HUES6 (cell line): ENCODE results near the gene ARF3.
"Not testable (repeated sequence)": the region's sequence is repeated elsewhere in the genome, so short reads cannot be mapped to it uniquely, and the experiment has no call there.

Source experiments
- H3K27ac ChIP-seq: 2 replicates; pipeline ENCODE4 v1.7.0; 2013; ENCODE audit warnings: low read depth, mild to moderate bottlenecking, low read length, inconsistent platforms
- H3K27me3 ChIP-seq: 2 replicates; pipeline ENCODE4 v1.6.1; 2013; ENCODE audit warnings: low read length; ENCODE audit not compliant: control insufficient read depth, insufficient read depth
- H3K36me3 ChIP-seq: 2 replicates; pipeline ENCODE4 v1.6.1; 2013; ENCODE audit warnings: low read length; ENCODE audit not compliant: control insufficient read depth, insufficient read depth
- H3K4me1 ChIP-seq: 2 replicates; pipeline ENCODE4 v1.6.1; 2013; ENCODE audit warnings: low read length; ENCODE audit not compliant: control insufficient read depth, insufficient read depth
- H3K4me3 ChIP-seq: 2 replicates; pipeline ENCODE4 v1.5.1; 2013; ENCODE audit warnings: low read depth, low read length
- H3K9ac ChIP-seq: one replicate; pipeline ENCODE4 v1.6.1; 2013; ENCODE audit warnings: mild to moderate bottlenecking, low read length
- H3K9me3 ChIP-seq: 2 replicates; pipeline ENCODE4 v1.6.1; 2013; ENCODE audit warnings: low read depth, low read length; ENCODE audit not compliant: control insufficient read depth, insufficient read depth

ARF3 gene

DNA sequence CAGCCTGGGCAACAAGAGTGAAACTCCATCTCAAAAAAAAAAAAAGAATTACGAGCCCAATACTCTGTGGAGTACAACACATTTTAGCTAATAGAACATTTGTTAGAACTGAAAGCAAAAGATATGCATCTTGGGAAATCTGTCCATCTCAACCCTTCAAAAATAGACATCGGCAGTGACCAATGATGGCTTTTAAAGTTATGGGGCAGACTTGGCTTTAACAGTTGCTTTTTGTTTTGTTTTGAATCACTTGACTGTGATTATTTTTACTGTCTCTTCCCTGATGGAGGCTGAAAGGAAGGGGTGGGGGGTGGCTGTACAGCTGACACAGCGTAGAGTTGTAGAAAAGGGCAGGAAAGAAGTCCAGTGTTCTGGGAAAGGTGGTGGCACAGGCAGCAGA is 34.2 kb downstream of the ARF3 start:
- no peak overlapping the region for H3K27ac ChIP-seq
- no peaks in the 10 kb centered on the region for H3K27me3 ChIP-seq
- no peak overlapping the region for H3K4me3 ChIP-seq
- no peak overlapping the region for H3K9ac ChIP-seq
- H3K9me3 ChIP-seq = no peaks in the 10 kb centered on the region
- peaks cover 50% of the 10 kb centered on the region for H3K36me3 ChIP-seq
- H3K4me1 ChIP-seq = no peaks in the 10 kb centered on the region; the same call in 1 of the 2 replicates

DNA sequence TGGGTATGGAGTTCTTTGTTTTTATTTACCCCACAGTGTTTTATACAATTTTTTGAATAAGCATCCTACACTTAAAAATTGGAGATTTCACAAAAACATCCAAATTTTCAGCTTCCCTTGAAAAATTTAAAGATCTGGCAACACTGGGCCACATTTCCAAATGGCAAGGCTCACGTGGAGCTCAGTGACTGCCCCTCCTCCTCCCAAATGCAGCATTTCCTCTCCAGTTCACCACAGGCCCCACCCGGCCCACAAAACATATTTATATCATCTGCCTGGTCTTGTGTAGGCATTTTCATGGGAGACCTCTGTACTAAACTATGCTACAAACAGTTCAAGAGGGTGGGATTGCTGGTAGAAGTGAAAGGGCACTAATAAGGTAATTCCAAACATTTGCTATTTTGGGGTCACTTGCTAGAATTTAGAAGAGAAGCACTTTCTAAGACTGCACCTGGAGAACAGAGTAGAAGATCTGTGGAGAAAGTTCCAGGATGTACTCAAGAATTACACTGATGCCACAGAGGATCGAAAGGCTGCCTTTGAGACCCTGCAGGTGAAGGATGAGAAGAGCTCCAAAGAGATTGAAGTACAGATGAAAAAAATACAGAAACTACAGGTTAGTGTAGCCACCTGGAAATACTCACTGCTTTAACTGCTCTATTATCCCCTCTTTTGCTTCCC is 39.3 kb downstream of the ARF3 start:
- H3K27me3 ChIP-seq = no peaks in the 10 kb centered on the region
- H3K36me3 ChIP-seq = peaks cover 27% of the 10 kb centered on the region
- H3K9me3 ChIP-seq = peaks cover 5% of the 10 kb centered on the region
- no peak overlapping the region for H3K27ac ChIP-seq
- H3K4me1 ChIP-seq = no peaks in the 10 kb centered on the region
- H3K9ac ChIP-seq = no peak overlapping the region
- H3K4me3 ChIP-seq = no peak overlapping the region

- Histone ChIP-seq H3K9me3 (no peaks in the 10 kb centered on the region), H3K36me3 (no peaks in the 10 kb centered on the region), H3K27ac (no peak overlapping the region), H3K4me1 (no peaks in the 10 kb centered on the region), H3K9ac (no peak overlapping the region), H3K4me3 (no peak overlapping the region), H3K27me3 (no peaks in the 10 kb centered on the region)
Measured at GRCh38 chr12:48910196-48910595, 47.1 kb downstream of the ARF3 start.

GRCh38 chr12:48909698-48910097 is 47.6 kb downstream of the ARF3 start:
- not testable (repeated sequence) for H3K9ac ChIP-seq, H3K4me1 ChIP-seq, H3K27me3 ChIP-seq, H3K36me3 ChIP-seq, H3K9me3 ChIP-seq, H3K27ac ChIP-seq, H3K4me3 ChIP-seq

DNA sequence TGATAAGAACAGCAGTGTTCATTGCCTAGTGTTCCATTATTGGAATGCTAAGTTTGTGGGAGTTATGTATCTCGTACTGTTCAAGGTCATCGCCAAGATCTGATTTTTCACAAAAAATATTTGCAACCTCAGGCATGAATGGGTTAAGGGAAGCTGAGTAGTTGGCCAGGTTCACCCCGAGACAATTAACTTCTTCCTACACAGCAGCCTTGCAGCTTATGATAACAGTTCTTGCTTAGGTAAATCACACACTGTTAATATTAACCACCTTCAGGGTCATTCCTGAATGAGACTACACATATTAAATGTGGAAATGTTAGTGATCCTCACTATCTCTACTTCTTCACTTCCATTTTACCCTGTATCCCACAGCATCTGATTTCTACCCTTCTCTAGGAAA is 50.0 kb downstream of the ARF3 start:
- Histone ChIP-seq H3K9me3 (no peaks in the 10 kb centered on the region), H3K4me1 (no peaks in the 10 kb centered on the region), H3K4me3 (no peak overlapping the region), H3K27me3 (no peaks in the 10 kb centered on the region), H3K27ac (no peak overlapping the region), H3K9ac (no peak overlapping the region), H3K36me3 (no peaks in the 10 kb centered on the region)

- no peaks in the 10 kb centered on the region for H3K36me3 ChIP-seq
- H3K9me3 ChIP-seq = no peaks in the 10 kb centered on the region
- peak overlapping the region; percentile 57 for H3K4me3 ChIP-seq
- H3K4me1 ChIP-seq = no peaks in the 10 kb centered on the region
- H3K27ac ChIP-seq = no peak overlapping the region
- no peaks in the 10 kb centered on the region for H3K27me3 ChIP-seq
- no peak overlapping the region for H3K9ac ChIP-seq
Measured at GRCh38 chr12:48903982-48904411, 53.3 kb downstream of the ARF3 start.

GRCh38 chr12:48903363-48903981 is 53.8 kb downstream of the ARF3 start:
- H3K4me3 ChIP-seq = no peak overlapping the region
- no peak overlapping the region for H3K27ac ChIP-seq
- no peaks in the 10 kb centered on the region for H3K4me1 ChIP-seq
- no peaks in the 10 kb centered on the region for H3K9me3 ChIP-seq
- no peak overlapping the region for H3K9ac ChIP-seq
- H3K27me3 ChIP-seq = no peaks in the 10 kb centered on the region
- no peaks in the 10 kb centered on the region for H3K36me3 ChIP-seq

DNA sequence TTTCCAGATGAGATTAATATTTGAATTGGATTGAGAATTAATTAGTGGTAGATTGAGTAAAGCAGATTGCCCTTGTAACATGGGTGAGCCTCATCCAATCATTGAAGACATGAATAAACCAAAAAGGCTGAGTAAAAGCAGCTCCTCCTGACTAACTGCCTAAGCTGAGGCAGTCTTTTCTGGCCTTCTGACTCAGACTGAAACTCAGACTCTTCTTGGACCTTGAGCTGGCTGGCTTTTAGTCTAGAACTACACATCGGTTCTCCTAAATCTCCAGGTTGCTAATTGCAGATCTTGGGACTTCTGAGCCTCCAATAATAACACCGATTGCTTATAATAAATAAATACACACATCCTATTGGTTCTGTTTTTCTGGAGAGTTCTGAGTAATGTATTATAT is 56.0 kb downstream of the ARF3 start:
- Histone ChIP-seq H3K4me1 (no peaks in the 10 kb centered on the region), H3K27me3 (no peaks in the 10 kb centered on the region), H3K27ac (no peak overlapping the region), H3K9ac (no peak overlapping the region), H3K9me3 (no peaks in the 10 kb centered on the region), H3K36me3 (no peaks in the 10 kb centered on the region), H3K4me3 (no peak overlapping the region)

DNA sequence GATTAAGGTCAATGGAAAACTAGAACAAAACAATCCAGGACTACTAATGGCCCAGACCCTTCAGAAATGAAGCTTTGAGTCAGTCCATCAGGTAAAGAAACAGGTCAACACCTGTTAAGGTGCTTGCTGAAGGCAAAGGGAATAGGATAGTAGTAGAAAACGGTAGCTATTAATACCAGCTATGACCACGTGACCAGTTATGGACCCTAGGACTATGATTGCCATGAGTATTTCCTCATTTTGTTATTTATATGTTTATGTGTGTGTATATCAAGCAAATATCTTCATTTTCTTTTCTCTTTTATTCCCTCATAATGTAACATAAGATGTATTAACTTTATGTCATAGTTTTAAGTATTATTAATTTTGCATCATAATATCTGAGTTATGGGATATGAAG is 57.6 kb downstream of the ARF3 start:
- no peaks in the 10 kb centered on the region for H3K4me1 ChIP-seq
- H3K27ac ChIP-seq = no peak overlapping the region
- no peak overlapping the region for H3K9ac ChIP-seq
- H3K36me3 ChIP-seq = no peaks in the 10 kb centered on the region
- no peaks in the 10 kb centered on the region for H3K27me3 ChIP-seq
- H3K4me3 ChIP-seq = no peak overlapping the region
- H3K9me3 ChIP-seq = no peaks in the 10 kb centered on the region

DNA sequence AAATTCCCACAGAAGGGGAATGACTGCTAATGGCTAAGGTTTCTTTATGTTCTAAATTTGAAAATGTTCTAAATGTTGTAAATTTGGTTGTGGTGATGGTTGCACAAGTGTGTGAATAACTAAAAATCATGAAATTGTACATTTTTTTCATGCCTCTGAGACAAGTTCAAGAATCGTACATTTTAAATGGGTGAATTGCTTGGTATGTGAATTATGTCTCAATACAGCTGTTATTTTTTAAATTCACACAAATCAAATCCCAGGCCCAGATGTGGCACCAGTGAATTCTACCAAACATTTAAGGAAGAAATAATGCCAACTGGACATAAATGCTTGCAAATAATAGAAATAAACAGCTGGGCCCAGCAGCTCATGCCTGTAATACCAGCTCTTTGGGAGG is 63.0 kb downstream of the ARF3 start:
- Histone ChIP-seq H3K27me3 (peaks cover 12% of the 10 kb centered on the region), H3K9ac (no peak overlapping the region), H3K4me1 (no peaks in the 10 kb centered on the region), H3K9me3 (no peaks in the 10 kb centered on the region), H3K36me3 (no peaks in the 10 kb centered on the region), H3K27ac (no peak overlapping the region), H3K4me3 (no peak overlapping the region)

GRCh38 chr12:48890657-48891418 is 66.4 kb downstream of the ARF3 start:
- Histone ChIP-seq H3K4me1 (no peaks in the 10 kb centered on the region), H3K36me3 (no peaks in the 10 kb centered on the region), H3K9ac (no peak overlapping the region), H3K4me3 (peak overlapping the region; percentile 65), H3K9me3 (no peaks in the 10 kb centered on the region), H3K27ac (no peak overlapping the region), H3K27me3 (peaks cover 12% of the 10 kb centered on the region)
